ENCODE results near the gene AP1M2.

Gene AP1M2

DNA sequence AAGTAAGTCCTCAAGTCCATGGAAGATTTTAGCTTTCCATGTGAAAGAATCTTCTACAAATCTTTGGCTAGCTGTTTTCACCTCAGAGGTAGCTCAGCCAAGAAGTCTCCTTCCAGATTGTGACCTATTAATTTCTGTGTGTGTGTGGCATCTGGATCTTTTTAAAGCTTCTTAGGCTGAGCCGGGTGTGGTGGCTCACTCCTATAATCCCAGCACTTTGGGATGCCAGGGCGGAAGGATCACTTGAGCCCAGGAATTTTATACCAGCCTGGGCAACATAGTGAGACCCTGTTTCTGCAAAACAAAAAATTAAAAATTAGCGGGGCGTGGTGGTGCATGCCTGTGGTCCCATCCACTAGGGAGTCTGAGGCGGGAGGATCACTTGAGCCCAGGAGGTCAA lies 24.8 kb upstream of the AP1M2 start:
- TF ChIP-seq TAF1 (IDR thresholded peaks at IDR 0.05; ENCODE audit: borderline replicate concordance, insufficient read depth, low read length) (no peak), SIN3A (IDR thresholded peaks at IDR 0.05; ENCODE audit: borderline replicate concordance, insufficient read depth, low read length) (no peak), POLR2AphosphoS5 (IDR thresholded peaks at IDR 0.05; ENCODE audit: low read depth, low read length) (no peak), FOXP2 (optimal IDR thresholded peaks at IDR 0.05; ENCODE audit: borderline replicate concordance, extremely low read depth, extremely low read length, insufficient read depth) (no peak), REST (IDR thresholded peaks at IDR 0.05; ENCODE audit: insufficient read depth in 1 of 2, low read depth in 2 of 2, low read length in 2 of 2) (no peak)

- TF ChIP-seq TAF1 (IDR thresholded peaks at IDR 0.05; ENCODE audit: borderline replicate concordance, insufficient read depth, low read length) (no peak), FOXP2 (optimal IDR thresholded peaks at IDR 0.05; ENCODE audit: borderline replicate concordance, extremely low read depth, extremely low read length, insufficient read depth) (no peak), REST (IDR thresholded peaks at IDR 0.05; ENCODE audit: insufficient read depth in 1 of 2, low read depth in 2 of 2, low read length in 2 of 2) (no peak), POLR2AphosphoS5 (IDR thresholded peaks at IDR 0.05; ENCODE audit: low read depth, low read length) (no peak), SIN3A (IDR thresholded peaks at IDR 0.05; ENCODE audit: borderline replicate concordance, insufficient read depth, low read length) (no peak)
Measured at GRCh38 chr19:10604460-10604980, 17.4 kb upstream of the AP1M2 start.

DNA sequence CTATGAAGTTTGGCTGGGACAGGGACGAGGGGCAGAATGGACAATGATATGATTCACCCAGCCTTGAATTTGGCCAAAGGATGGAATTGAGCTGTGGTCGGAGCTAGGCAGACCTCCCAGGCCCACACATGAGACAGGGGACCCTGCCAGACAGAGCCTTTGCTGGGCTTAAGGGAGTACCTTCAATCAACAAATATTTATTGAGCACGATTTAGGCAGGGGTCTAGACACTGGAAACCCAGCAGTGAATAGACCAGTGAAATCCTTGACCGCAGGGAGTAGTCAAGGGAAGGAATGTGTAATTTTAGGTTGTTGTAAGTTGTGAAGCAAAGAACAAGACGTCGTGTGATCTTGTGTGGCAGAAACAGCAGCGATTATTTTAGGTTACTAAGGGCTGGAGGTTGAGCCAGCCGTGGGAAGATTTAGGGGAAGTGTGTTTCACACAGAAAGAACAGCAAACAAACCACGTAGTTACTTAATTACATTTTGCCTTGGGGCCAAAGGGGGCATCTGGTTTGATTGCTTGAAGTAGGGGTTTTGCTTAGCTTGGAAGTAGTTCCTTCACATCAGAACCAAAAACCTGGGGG lies 16.9 kb upstream of the AP1M2 start:
- no peak for TF ChIP-seq SIN3A (IDR thresholded peaks at IDR 0.05; ENCODE audit: borderline replicate concordance, insufficient read depth, low read length)
- no peak for TF ChIP-seq POLR2AphosphoS5 (IDR thresholded peaks at IDR 0.05; ENCODE audit: low read depth, low read length)
- TF ChIP-seq REST (IDR thresholded peaks at IDR 0.05; ENCODE audit: insufficient read depth in 1 of 2, low read depth in 2 of 2, low read length in 2 of 2), result no peak
- TF ChIP-seq FOXP2 (optimal IDR thresholded peaks at IDR 0.05; ENCODE audit: borderline replicate concordance, extremely low read depth, extremely low read length, insufficient read depth), result no peak
- TF ChIP-seq TAF1 (IDR thresholded peaks at IDR 0.05; ENCODE audit: borderline replicate concordance, insufficient read depth, low read length), result no peak

DNA sequence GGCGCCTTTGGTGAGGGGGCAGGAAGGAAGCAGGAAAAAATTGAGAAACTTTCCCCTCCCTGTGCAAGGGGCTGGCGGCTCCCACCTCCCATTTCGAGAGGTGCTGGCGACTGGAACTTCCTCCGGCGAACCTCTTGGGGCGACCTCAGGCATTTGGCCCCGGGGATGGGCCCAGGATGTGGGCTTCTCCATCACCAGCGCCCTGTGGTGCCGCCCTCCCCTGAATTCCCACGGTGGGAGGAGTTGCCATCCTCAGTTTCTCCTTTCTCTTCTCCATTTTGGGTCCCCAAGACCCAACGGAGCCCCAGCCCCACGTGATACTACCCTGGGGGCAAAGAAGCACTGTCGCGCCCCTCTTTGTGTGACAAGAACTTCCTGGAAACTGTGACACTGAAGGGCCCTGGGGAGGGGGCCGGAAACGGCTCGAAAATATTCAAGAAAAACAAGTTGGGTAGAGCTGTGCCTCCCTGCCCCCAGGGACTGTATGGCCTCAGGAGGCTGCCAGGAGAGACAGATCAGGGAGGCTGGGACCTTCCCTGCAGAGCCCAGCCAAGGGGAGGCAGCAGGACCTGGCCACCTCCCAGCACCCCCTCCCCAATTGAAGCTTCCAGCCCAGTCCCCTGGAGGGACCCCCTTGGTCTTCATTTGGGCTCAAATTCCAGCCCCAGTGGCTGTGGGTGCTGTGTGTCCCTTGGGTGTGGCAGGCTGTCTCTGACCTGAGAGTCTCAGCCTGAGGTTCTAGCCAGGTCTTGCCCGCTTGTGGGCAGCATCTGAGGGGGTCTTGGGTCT lies 16.2 kb upstream of the AP1M2 start:
- TF ChIP-seq REST (IDR thresholded peaks at IDR 0.05; ENCODE audit: insufficient read depth in 1 of 2, low read depth in 2 of 2, low read length in 2 of 2) (no peak), TAF1 (IDR thresholded peaks at IDR 0.05; ENCODE audit: borderline replicate concordance, insufficient read depth, low read length) (no peak), SIN3A (IDR thresholded peaks at IDR 0.05; ENCODE audit: borderline replicate concordance, insufficient read depth, low read length) (no peak), FOXP2 (optimal IDR thresholded peaks at IDR 0.05; ENCODE audit: borderline replicate concordance, extremely low read depth, extremely low read length, insufficient read depth) (no peak), POLR2AphosphoS5 (IDR thresholded peaks at IDR 0.05; ENCODE audit: low read depth, low read length) (no peak)

Measured in PFSK-1 (cell line).